ENCODE measurements around the gene MYLK4. TPM values are rescaled to one million over a fixed set of nuclear protein-coding genes. Genes with fewer than 3 reads are reported as not detected.

Gene MYLK4
- 1.3 and 1.6 TPM in 2 replicates for total RNA-seq

GRCh38 chr6:2750832-2751231 lies at the start of gene MYLK4:
TSS of gene MYLK4 (minus strand) at chr6:2750922. CDS start at chr6:2749294, 1,628 bp downstream.

GRCh38 chr6:2765166-2765895 lies 14.6 kb upstream of the MYLK4 start, which contains the start of gene WRNIP1:
TSS of gene WRNIP1 (plus strand) at chr6:2765393. CDS start at chr6:2765623, 230 bp downstream.

Other genes with a start within 250 kb of the MYLK4 start
- gene WRNIP1, start 14.5 kb upstream of the MYLK4 start, total RNA-seq = 28.8 and 33.8 TPM in 2 replicates
- gene SERPINB1, start 90.9 kb upstream of the MYLK4 start, total RNA-seq = 5.4 and 13.7 TPM in 2 replicates
- gene SERPINB9, start 152.4 kb upstream of the MYLK4 start, total RNA-seq = not detected in 2 replicates
- gene SERPINB6, start 220.6 kb upstream of the MYLK4 start, total RNA-seq = 37.3 and 42.9 TPM in 2 replicates
- gene NQO2, start 249.0 kb upstream of the MYLK4 start, total RNA-seq = 11.0 and 17.0 TPM in 2 replicates

All from placental epithelial cell (primary cell).